ENCODE results near the gene ZNF205. TPM values are rescaled to one million over a fixed set of nuclear protein-coding genes. Genes with fewer than 3 reads are reported as not detected.

The ZNF205 gene
- total RNA-seq, 1 donor: 17.7 TPM

DNA sequence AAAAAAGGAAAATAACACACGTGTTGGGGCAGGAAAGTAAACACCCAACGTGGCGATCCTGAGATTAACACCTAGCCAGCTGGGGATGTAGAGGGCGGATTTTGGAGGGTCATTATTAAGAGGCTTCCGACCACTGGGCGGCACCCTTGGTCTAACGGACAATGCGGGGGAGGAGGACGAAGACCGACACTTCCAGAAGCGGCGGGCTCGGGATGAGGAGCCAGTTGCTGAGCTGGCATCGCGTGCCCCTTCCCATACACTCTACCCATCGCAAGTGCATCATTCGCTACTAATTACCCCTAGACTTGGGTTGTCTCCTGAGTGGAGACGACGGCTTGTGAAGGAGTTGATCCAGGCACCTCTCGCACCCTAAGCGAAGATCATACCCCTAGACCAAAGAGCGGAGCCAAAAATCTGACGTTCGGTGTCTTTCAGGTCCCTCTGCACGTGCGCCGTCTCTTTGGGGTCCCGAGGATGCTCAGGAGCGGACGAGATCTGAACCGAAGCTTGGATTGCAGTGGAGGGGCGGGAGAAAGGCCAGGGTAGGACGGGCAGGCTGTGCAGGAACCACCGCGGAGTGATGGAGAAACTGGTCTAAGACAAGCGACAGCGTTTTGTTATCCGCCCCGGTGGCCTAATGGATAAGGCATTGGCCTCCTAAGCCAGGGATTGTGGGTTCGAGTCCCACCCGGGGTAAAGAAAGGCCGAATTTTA is 40.0 kb downstream of the ZNF205 start:
- Histone ChIP-seq H4K20me1 (ENCODE audit: insufficient read depth, low read length) (no peaks in the 10 kb centered on the region), H3K79me2 (ENCODE audit: insufficient read depth, low read length) (no peaks in the 10 kb centered on the region), H3K27me3 (ENCODE audit: insufficient read depth, low read length) (no peaks in the 10 kb centered on the region), H3K4me3 (ENCODE audit: insufficient read depth, low read length) (peak overlapping the region; percentile 79), H3K36me3 (ENCODE audit: insufficient read depth, low read length) (no peaks in the 10 kb centered on the region), H3K4me2 (ENCODE audit: insufficient read depth, low read length) (peak overlapping the region; percentile 95), H3K27ac (ENCODE audit: low read depth, low read length) (peak overlapping the region; percentile 50), H3K4me1 (ENCODE audit: insufficient read depth, low read length) (peaks cover 5% of the 10 kb centered on the region), H3K9me3 (ENCODE audit: low read depth, low read length) (no peaks in the 10 kb centered on the region), H2AFZ (ENCODE audit: low read length) (peak overlapping the region; percentile 97)
- TF ChIP-seq, protein P1, sequence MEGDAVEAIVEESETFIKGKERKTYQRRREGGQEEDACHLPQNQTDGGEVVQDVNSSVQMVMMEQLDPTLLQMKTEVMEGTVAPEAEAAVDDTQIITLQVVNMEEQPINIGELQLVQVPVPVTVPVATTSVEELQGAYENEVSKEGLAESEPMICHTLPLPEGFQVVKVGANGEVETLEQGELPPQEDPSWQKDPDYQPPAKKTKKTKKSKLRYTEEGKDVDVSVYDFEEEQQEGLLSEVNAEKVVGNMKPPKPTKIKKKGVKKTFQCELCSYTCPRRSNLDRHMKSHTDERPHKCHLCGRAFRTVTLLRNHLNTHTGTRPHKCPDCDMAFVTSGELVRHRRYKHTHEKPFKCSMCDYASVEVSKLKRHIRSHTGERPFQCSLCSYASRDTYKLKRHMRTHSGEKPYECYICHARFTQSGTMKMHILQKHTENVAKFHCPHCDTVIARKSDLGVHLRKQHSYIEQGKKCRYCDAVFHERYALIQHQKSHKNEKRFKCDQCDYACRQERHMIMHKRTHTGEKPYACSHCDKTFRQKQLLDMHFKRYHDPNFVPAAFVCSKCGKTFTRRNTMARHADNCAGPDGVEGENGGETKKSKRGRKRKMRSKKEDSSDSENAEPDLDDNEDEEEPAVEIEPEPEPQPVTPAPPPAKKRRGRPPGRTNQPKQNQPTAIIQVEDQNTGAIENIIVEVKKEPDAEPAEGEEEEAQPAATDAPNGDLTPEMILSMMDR (IDR thresholded peaks at IDR 0.05; ENCODE audit: extremely low read depth, low read depth, low read length): peak; percentile 40
- peak; percentile 95 for DNase-seq (ENCODE audit: insufficient read length, low spot score, missing footprints)

DNA sequence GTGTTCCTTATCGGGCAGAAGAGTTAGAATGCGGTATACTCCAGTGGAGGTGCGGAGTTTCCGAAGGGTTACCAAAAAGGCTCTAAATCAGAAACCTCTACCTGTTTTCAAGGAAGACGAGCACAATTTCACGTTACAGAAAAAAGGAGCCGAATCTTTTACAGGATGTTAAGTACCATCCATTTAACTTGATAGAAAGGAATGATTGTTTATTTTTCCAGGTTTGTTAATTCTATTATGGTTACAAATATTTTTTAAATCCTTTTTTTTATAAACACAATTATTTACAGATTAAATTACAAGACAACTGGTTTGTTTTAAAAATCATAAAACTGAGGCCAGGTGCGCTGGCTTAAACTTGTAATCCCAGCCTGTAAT is 40.6 kb downstream of the ZNF205 start:
- Histone ChIP-seq H3K4me2 (ENCODE audit: insufficient read depth, low read length) (peak overlapping the region; percentile 95), H3K27ac (ENCODE audit: low read depth, low read length) (no peak overlapping the region), H3K4me3 (ENCODE audit: insufficient read depth, low read length) (peak overlapping the region; percentile 79), H3K9me3 (ENCODE audit: low read depth, low read length) (no peaks in the 10 kb centered on the region), H2AFZ (ENCODE audit: low read length) (no peak overlapping the region), H3K4me1 (ENCODE audit: insufficient read depth, low read length) (peaks cover 10% of the 10 kb centered on the region), H3K36me3 (ENCODE audit: insufficient read depth, low read length) (no peaks in the 10 kb centered on the region), H3K79me2 (ENCODE audit: insufficient read depth, low read length) (no peaks in the 10 kb centered on the region), H3K27me3 (ENCODE audit: insufficient read depth, low read length) (no peaks in the 10 kb centered on the region), H4K20me1 (ENCODE audit: insufficient read depth, low read length) (no peaks in the 10 kb centered on the region)
- no peak for DNase-seq (ENCODE audit: insufficient read length, low spot score, missing footprints)
- TF ChIP-seq, protein P1 (IDR thresholded peaks at IDR 0.05; ENCODE audit: extremely low read depth, low read depth, low read length): no peak

DNA sequence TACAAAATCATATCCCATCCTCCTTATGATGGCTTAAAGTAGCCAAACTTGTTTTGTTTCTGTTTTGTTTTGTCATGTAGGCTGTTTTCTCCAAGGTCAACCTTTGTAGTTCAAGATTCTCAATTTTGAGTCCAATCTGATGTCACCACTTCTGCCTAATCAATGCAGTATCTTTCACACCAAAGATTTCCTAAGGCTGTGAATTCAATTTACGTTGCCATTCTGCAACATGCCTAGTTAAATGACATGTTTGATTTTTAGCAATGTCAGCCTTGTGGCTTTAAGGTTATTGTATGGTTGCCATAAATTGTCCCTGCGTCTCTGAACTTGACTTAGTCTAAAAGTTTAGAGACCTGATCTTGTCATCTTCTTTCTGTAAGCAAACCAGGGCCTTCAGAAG is 42.8 kb downstream of the ZNF205 start:
- H3K4me1 ChIP-seq (ENCODE audit: insufficient read depth, low read length): peaks cover 13% of the 10 kb centered on the region
- H3K9me3 ChIP-seq (ENCODE audit: low read depth, low read length): no peaks in the 10 kb centered on the region
- no peaks in the 10 kb centered on the region for H4K20me1 ChIP-seq (ENCODE audit: insufficient read depth, low read length)
- H3K4me3 ChIP-seq (ENCODE audit: insufficient read depth, low read length): no peak overlapping the region
- H3K27me3 ChIP-seq (ENCODE audit: insufficient read depth, low read length): no peaks in the 10 kb centered on the region
- no peak overlapping the region for H2AFZ ChIP-seq (ENCODE audit: low read length)
- no peak overlapping the region for H3K27ac ChIP-seq (ENCODE audit: low read depth, low read length)
- H3K4me2 ChIP-seq (ENCODE audit: insufficient read depth, low read length): no peak overlapping the region
- TF ChIP-seq, protein P1 (IDR thresholded peaks at IDR 0.05; ENCODE audit: extremely low read depth, low read depth, low read length): no peak
- DNase-seq (ENCODE audit: insufficient read length, low spot score, missing footprints): no peak
- H3K79me2 ChIP-seq (ENCODE audit: insufficient read depth, low read length): no peaks in the 10 kb centered on the region
- no peaks in the 10 kb centered on the region for H3K36me3 ChIP-seq (ENCODE audit: insufficient read depth, low read length)

DNA sequence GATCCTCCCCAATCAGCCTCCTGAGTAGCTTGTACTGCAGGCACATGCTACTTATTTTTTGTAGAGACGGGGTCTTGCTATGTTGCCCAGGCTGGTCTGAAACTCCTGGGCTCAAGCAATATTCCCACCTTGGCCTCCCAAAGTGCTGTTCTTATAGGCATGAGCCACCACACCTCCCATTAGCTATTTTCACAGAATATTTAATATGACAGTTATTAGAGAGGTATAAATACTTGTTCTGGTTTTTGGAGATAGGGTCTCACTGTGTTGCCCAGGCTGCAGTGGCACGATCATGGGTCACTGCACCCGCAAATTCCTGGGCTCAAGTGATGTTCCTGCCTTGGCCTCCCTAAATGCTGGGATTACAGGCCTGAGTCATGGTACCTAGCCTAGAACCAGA is 43.6 kb downstream of the ZNF205 start:
- H4K20me1 ChIP-seq (ENCODE audit: insufficient read depth, low read length): no peaks in the 10 kb centered on the region
- no peaks in the 10 kb centered on the region for H3K27me3 ChIP-seq (ENCODE audit: insufficient read depth, low read length)
- H3K27ac ChIP-seq (ENCODE audit: low read depth, low read length): no peak overlapping the region
- H3K4me2 ChIP-seq (ENCODE audit: insufficient read depth, low read length): no peak overlapping the region
- no peak overlapping the region for H3K4me3 ChIP-seq (ENCODE audit: insufficient read depth, low read length)
- TF ChIP-seq, protein P1 (IDR thresholded peaks at IDR 0.05; ENCODE audit: extremely low read depth, low read depth, low read length): no peak
- no peaks in the 10 kb centered on the region for H3K79me2 ChIP-seq (ENCODE audit: insufficient read depth, low read length)
- no peak for DNase-seq (ENCODE audit: insufficient read length, low spot score, missing footprints)
- no peaks in the 10 kb centered on the region for H3K36me3 ChIP-seq (ENCODE audit: insufficient read depth, low read length)
- no peak overlapping the region for H2AFZ ChIP-seq (ENCODE audit: low read length)
- H3K4me1 ChIP-seq (ENCODE audit: insufficient read depth, low read length): peaks cover 13% of the 10 kb centered on the region
- H3K9me3 ChIP-seq (ENCODE audit: low read depth, low read length): no peaks in the 10 kb centered on the region
